ENCODE measurements around the gene CYB5R2.
A peak's percentile ranks its signal among the peaks of the same experiment; 100 is the strongest.

GRCh38 chr11:7665473-7666291, 7.6 kb downstream of the CYB5R2 start:
- no peak for TF ChIP-seq MAZ (IDR thresholded peaks at IDR 0.05; ENCODE audit: borderline replicate concordance, low read depth, low read length)
- TF ChIP-seq, protein P1, sequence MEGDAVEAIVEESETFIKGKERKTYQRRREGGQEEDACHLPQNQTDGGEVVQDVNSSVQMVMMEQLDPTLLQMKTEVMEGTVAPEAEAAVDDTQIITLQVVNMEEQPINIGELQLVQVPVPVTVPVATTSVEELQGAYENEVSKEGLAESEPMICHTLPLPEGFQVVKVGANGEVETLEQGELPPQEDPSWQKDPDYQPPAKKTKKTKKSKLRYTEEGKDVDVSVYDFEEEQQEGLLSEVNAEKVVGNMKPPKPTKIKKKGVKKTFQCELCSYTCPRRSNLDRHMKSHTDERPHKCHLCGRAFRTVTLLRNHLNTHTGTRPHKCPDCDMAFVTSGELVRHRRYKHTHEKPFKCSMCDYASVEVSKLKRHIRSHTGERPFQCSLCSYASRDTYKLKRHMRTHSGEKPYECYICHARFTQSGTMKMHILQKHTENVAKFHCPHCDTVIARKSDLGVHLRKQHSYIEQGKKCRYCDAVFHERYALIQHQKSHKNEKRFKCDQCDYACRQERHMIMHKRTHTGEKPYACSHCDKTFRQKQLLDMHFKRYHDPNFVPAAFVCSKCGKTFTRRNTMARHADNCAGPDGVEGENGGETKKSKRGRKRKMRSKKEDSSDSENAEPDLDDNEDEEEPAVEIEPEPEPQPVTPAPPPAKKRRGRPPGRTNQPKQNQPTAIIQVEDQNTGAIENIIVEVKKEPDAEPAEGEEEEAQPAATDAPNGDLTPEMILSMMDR (IDR thresholded peaks at IDR 0.05) = peak; percentile 83
- no peak for TF ChIP-seq REST (IDR thresholded peaks at IDR 0.05)
- no peak for TF ChIP-seq SREBF2 (IDR thresholded peaks at IDR 0.05)
- TF ChIP-seq CHD4 (IDR thresholded peaks at IDR 0.05; ENCODE audit: borderline replicate concordance) = no peak
- TF ChIP-seq POLR2AphosphoS2 (conservative IDR thresholded peaks at IDR 0.05; ENCODE audit: low read length) = no peak
- TF ChIP-seq HDAC2 (IDR thresholded peaks at IDR 0.05) = no peak
- no peak for TF ChIP-seq PHF8 (IDR thresholded peaks at IDR 0.05; ENCODE audit: borderline replicate concordance, low read depth)
- no peak for TF ChIP-seq MYC (IDR thresholded peaks at IDR 0.05; ENCODE audit: borderline replicate concordance, low read length)
- no peak for TF ChIP-seq POLR2A (IDR thresholded peaks at IDR 0.05; ENCODE audit: low read length)
- TF ChIP-seq JUN (IDR thresholded peaks at IDR 0.05) = no peak
- TF ChIP-seq, protein P2, sequence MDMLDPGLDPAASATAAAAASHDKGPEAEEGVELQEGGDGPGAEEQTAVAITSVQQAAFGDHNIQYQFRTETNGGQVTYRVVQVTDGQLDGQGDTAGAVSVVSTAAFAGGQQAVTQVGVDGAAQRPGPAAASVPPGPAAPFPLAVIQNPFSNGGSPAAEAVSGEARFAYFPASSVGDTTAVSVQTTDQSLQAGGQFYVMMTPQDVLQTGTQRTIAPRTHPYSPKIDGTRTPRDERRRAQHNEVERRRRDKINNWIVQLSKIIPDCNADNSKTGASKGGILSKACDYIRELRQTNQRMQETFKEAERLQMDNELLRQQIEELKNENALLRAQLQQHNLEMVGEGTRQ (IDR thresholded peaks at IDR 0.05) = no peak
- no peak for TF ChIP-seq ELK1 (IDR thresholded peaks at IDR 0.05; ENCODE audit: low read depth, low read length)
- TF ChIP-seq, protein P3, sequence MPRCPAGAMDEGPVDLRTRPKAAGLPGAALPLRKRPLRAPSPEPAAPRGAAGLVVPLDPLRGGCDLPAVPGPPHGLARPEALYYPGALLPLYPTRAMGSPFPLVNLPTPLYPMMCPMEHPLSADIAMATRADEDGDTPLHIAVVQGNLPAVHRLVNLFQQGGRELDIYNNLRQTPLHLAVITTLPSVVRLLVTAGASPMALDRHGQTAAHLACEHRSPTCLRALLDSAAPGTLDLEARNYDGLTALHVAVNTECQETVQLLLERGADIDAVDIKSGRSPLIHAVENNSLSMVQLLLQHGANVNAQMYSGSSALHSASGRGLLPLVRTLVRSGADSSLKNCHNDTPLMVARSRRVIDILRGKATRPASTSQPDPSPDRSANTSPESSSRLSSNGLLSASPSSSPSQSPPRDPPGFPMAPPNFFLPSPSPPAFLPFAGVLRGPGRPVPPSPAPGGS (IDR thresholded peaks at IDR 0.05) = no peak

Measured in A549 (cell line).